HG02759 (cell line): ENCODE data around the gene DENND2D.

Experiments used
- ATAC-seq: cut with Tn5 transposase; IDR thresholded peaks from one replicate; pipeline ENCODE4 v1.9.1; 2021; ENCODE audit warnings: mild to moderate bottlenecking, moderate library complexity; ENCODE audit not compliant: unreplicated experiment

Gene DENND2D

GRCh38 chr1:111179968-111180533 is 20.4 kb downstream of the DENND2D start:
- ATAC-seq, result no peak

GRCh38 chr1:111176678-111177077 is 23.8 kb downstream of the DENND2D start:
- ATAC-seq, result no peak

GRCh38 chr1:111175349-111175748 is 25.1 kb downstream of the DENND2D start:
- ATAC-seq, result no peak

- no peak for ATAC-seq
Observed at GRCh38 chr1:111174070-111174469, 26.4 kb downstream of the DENND2D start.

- ATAC-seq, result no peak
Observed at GRCh38 chr1:111172463-111172862, 28.0 kb downstream of the DENND2D start.

- ATAC-seq, result no peak
Observed at GRCh38 chr1:111164151-111164550, 36.3 kb downstream of the DENND2D start.

GRCh38 chr1:111163363-111163762 is 37.1 kb downstream of the DENND2D start:
- no peak for ATAC-seq

- no peak for ATAC-seq
Observed at GRCh38 chr1:111162488-111162880, 38.0 kb downstream of the DENND2D start.

- ATAC-seq, result no peak
Observed at GRCh38 chr1:111161843-111162487, 38.5 kb downstream of the DENND2D start.

- ATAC-seq, result no peak
Observed at GRCh38 chr1:111157431-111157830, 43.0 kb downstream of the DENND2D start.

- ATAC-seq, result no peak
Observed at GRCh38 chr1:111154021-111154999, 46.1 kb downstream of the DENND2D start.

- no peak for ATAC-seq
Observed at GRCh38 chr1:111151838-111152237, 48.6 kb downstream of the DENND2D start.

GRCh38 chr1:111148376-111148881 is 52.0 kb downstream of the DENND2D start:
- ATAC-seq, result no peak

- no peak for ATAC-seq
Observed at GRCh38 chr1:111147948-111148347, 52.5 kb downstream of the DENND2D start.

GRCh38 chr1:111145963-111146768 is 54.3 kb downstream of the DENND2D start:
- ATAC-seq, result no peak

GRCh38 chr1:111145542-111145941 is 54.9 kb downstream of the DENND2D start:
- no peak for ATAC-seq

- ATAC-seq, result no peak
Observed at GRCh38 chr1:111142356-111142975, 58.0 kb downstream of the DENND2D start.

GRCh38 chr1:111141245-111142220 is 58.9 kb downstream of the DENND2D start:
- ATAC-seq, result no peak

GRCh38 chr1:111140680-111140967 is 59.8 kb downstream of the DENND2D start:
- ATAC-seq, result no peak
